GM23338 (cell line): ENCODE measurements around the gene CEP192. TPM values are rescaled to one million over a fixed set of nuclear protein-coding genes. Genes with fewer than 3 reads are reported as not detected.

Source experiments
- ATAC-seq: fragments of 200-7000 bp; cut with Tn5 transposase; 3 replicates; pipeline ENCODE4 v1.9.1; 2020
- DNase-seq: peaks from one replicate; pipeline ENCODE4 v3.0.0-alpha.2; 2015; ENCODE audit warnings: low spot score
- H2AFZ ChIP-seq: fragments of 200-600 bp; sonication (generic); 2 replicates; pipeline ENCODE4 v1.8.0; 2016; ENCODE audit warnings: antibody characterized with exemption, mild to moderate bottlenecking, moderate library complexity
- H3F3A ChIP-seq: fragments of 200-600 bp; sonication (generic); replicated peaks from 2 replicates; pipeline ENCODE4 v1.8.0; 2017; ENCODE audit warnings: antibody characterized with exemption, mixed run types, low read depth
- H3K27ac ChIP-seq: fragments of 200-600 bp; sonication (generic); 2 replicates; pipeline ENCODE4 v1.6.1; 2016; ENCODE audit warnings: low read depth
- H3K27me3 ChIP-seq: fragments of 200-600 bp; sonication (generic); 2 replicates; pipeline ENCODE4 v1.8.0; 2016; ENCODE audit warnings: mild to moderate bottlenecking, mixed run types, moderate library complexity; ENCODE audit not compliant: insufficient read depth
- H3K36me3 ChIP-seq: fragments of 200-600 bp; sonication (generic); 2 replicates; pipeline ENCODE4 v1.8.0; 2016; ENCODE audit warnings: mild to moderate bottlenecking; ENCODE audit not compliant: insufficient read depth
- H3K4me1 ChIP-seq: fragments of 200-600 bp; sonication (generic); 2 replicates; pipeline ENCODE4 v1.8.0; 2016; ENCODE audit warnings: mild to moderate bottlenecking, moderate library complexity; ENCODE audit not compliant: insufficient read depth
- H3K4me2 ChIP-seq: fragments of 200-600 bp; sonication (generic); 2 replicates; pipeline ENCODE4 v1.7.1; 2017; ENCODE audit warnings: mixed run types
- H3K4me3 ChIP-seq: fragments of 200-600 bp; sonication (generic); 2 replicates; pipeline ENCODE4 v1.6.1; 2016; ENCODE audit warnings: mixed run types
- H3K79me2 ChIP-seq: fragments of 200-600 bp; sonication (generic); replicated peaks from 2 replicates; pipeline ENCODE4 v1.8.0; 2017; ENCODE audit warnings: mild to moderate bottlenecking; ENCODE audit not compliant: insufficient read depth
- H3K9me2 ChIP-seq: fragments of 200-600 bp; sonication (generic); 2 replicates; pipeline ENCODE4 v1.8.0; 2017; ENCODE audit not compliant: insufficient read depth
- H4K20me1 ChIP-seq: fragments of 200-600 bp; sonication (generic); replicated peaks from 2 replicates; pipeline ENCODE4 v1.8.0; 2017; ENCODE audit warnings: mild to moderate bottlenecking; ENCODE audit not compliant: insufficient read depth
- H3K27ac Mint-ChIP-seq: 2 replicates; pipeline ENCODE4 v1.8.0; 2020; ENCODE audit warnings: inconsistent platforms, mild to moderate bottlenecking, moderate library complexity, mixed read lengths
- H3K27me3 Mint-ChIP-seq: 3 replicates; pipeline ENCODE4 v1.8.0; 2022; ENCODE audit warnings: low read depth, mild to moderate bottlenecking, moderate library complexity, mixed read lengths, inconsistent platforms; ENCODE audit not compliant: insufficient read depth, poor library complexity
- H3K36me3 Mint-ChIP-seq: 3 replicates; pipeline ENCODE4 v1.8.0; 2021; ENCODE audit warnings: low read depth, mild to moderate bottlenecking, inconsistent platforms, moderate library complexity, mixed read lengths
- H3K4me1 Mint-ChIP-seq: 3 replicates; pipeline ENCODE4 v1.8.0; 2020; ENCODE audit warnings: mild to moderate bottlenecking, inconsistent platforms, mixed read lengths
- H3K4me3 Mint-ChIP-seq: 3 replicates; pipeline ENCODE4 v1.8.0; 2021; ENCODE audit warnings: moderate library complexity, mild to moderate bottlenecking, inconsistent platforms, mixed read lengths
- H3K9me3 Mint-ChIP-seq: 3 replicates; pipeline ENCODE4 v1.8.0; 2020; ENCODE audit warnings: moderate library complexity, mild to moderate bottlenecking, inconsistent platforms, mixed read lengths
- CREB1 ChIP-seq: fragments of 250-450 bp; sonication (Bioruptor Pico); IDR thresholded peaks from 2 replicates; pipeline ENCODE4 v1.5.0; 2020; ENCODE audit warnings: low read depth, mild to moderate bottlenecking, moderate library complexity
- ETS1 ChIP-seq: IDR thresholded peaks from 2 replicates; pipeline ENCODE4 v1.6.1; 2016; ENCODE audit warnings: antibody characterized with exemption
- EZH2 ChIP-seq: fragments of 200-600 bp; sonication (generic); IDR thresholded peaks from one replicate; pipeline ENCODE4 v1.8.0; 2017; ENCODE audit warnings: antibody characterized with exemption, mild to moderate bottlenecking, low read depth; ENCODE audit not compliant: unreplicated experiment
- EZH2phosphoT487 ChIP-seq: fragments of 200-600 bp; sonication (generic); IDR thresholded peaks from one replicate; pipeline ENCODE4 v1.8.1; 2018; ENCODE audit warnings: antibody characterized with exemption; ENCODE audit not compliant: unreplicated experiment
- JUNB ChIP-seq: IDR thresholded peaks from one replicate; pipeline ENCODE4 v1.6.1; 2016; ENCODE audit warnings: antibody characterized with exemption; ENCODE audit not compliant: unreplicated experiment
- NANOG ChIP-seq: IDR thresholded peaks from 2 replicates; pipeline ENCODE4 v1.6.1; 2016; ENCODE audit warnings: antibody characterized with exemption, borderline replicate concordance
- POLR2AphosphoS5 ChIP-seq: IDR thresholded peaks from 2 replicates; pipeline ENCODE4 v1.6.1; 2016; ENCODE audit warnings: antibody characterized with exemption, low read depth
- REST ChIP-seq: IDR thresholded peaks from one replicate; pipeline ENCODE4 v1.6.1; 2018; ENCODE audit warnings: antibody characterized with exemption; ENCODE audit not compliant: unreplicated experiment
- STAT1 ChIP-seq: IDR thresholded peaks from one replicate; pipeline ENCODE4 v1.6.1; 2016; ENCODE audit warnings: antibody characterized with exemption; ENCODE audit not compliant: unreplicated experiment
- ZNF114 ChIP-seq: fragments of 250-450 bp; sonication (Bioruptor Pico); IDR thresholded peaks from 2 replicates; pipeline ENCODE4 v1.5.0; 2020; ENCODE audit warnings: mild to moderate bottlenecking, moderate library complexity
- ZNF331 ChIP-seq: fragments of 250-450 bp; sonication (Bioruptor Pico); IDR thresholded peaks from 2 replicates; pipeline ENCODE4 v1.5.0; 2020; ENCODE audit warnings: low read depth, mild to moderate bottlenecking, moderate library complexity
- ZNF462 ChIP-seq: fragments of 250-450 bp; sonication (Bioruptor Pico); IDR thresholded peaks from 2 replicates; pipeline ENCODE4 v1.5.0; 2020; ENCODE audit warnings: mild to moderate bottlenecking, moderate library complexity
- polyA plus RNA-seq: library from polyadenylated mRNA; unstranded; fragments of >200 nt; fragmentation: Nextera tagmentation; extraction: Ambion mirVana; gene quantifications from 2 replicates; pipeline ENCODE4 v1.2.1, GENCODE V29; 2016
- total RNA-seq: library from RNA; depleted of rRNA; stranded (reverse); fragments of >200 nt; shearing (Covaris generic); gene quantifications from 2 replicates; pipeline ENCODE4 v1.2.3, GENCODE V29; 2014
- TF ChIP-seq, protein P1 (sequence below), 2 experiments: fragments of 200-600 bp in 1 of 2; sonication (generic) in 1 of 2; conservative IDR thresholded peaks; 2 replicates each; pipeline versions ENCODE4 v1.5.1 to v1.6.1; 2016 to 2017; ENCODE audit warnings: antibody characterized with exemption in 2 of 2, low read depth in 2 of 2, mild to moderate bottlenecking in 2 of 2, moderate library complexity in 1 of 2

The CEP192 gene
- total and polyA plus RNA-seq, 2 experiments from 2014 or later = 15.2 to 30.6 TPM

DNA sequence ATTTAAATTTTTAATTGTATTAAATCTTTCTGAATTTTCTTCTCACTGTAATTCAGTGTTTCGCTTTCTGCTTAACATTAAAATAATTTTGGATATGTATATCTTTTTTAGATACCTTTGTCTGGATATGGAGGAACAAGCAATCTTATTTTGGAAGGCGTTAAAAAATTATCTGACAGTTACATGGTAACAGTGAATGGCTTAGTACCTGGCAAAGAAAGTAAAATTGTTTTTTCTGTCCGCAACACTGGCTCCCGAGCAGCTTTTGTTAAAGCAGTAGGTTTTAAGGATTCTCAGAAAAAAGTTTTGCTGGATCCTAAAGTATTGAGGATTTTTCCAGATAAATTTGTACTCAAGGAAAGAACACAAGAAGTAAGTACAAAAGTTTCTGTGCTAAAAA lies 95.7 kb downstream of the CEP192 start:
- Histone ChIP-seq H2AFZ (no peak overlapping the region), H3K27me3 (no peaks in the 10 kb centered on the region), H3K36me3 (peaks cover 4% of the 10 kb centered on the region; the same call in 1 of the 2 replicates), H3K27ac (no peak overlapping the region), H3K9me2 (no peaks in the 10 kb centered on the region), H3K79me2 (peaks cover 8% of the 10 kb centered on the region; the same call in 1 of the 2 replicates), H3K4me3 (no peak overlapping the region), H4K20me1 (no peaks in the 10 kb centered on the region), H3K4me2 (no peak overlapping the region), H3K4me1 (no peaks in the 10 kb centered on the region), H3F3A (no peaks in the 10 kb centered on the region)
- Mint-ChIP-seq H3K27ac (no peak overlapping the region), H3K4me1 (no peaks in the 10 kb centered on the region), H3K9me3 (peaks cover 42% of the 10 kb centered on the region), H3K36me3 (peaks cover 58% of the 10 kb centered on the region), H3K27me3 (peaks cover 2% of the 10 kb centered on the region), H3K4me3 (no peak overlapping the region)
- ATAC-seq = no peak
- TF ChIP-seq CREB1 (no peak), POLR2AphosphoS5 (no peak), ZNF331 (no peak), EZH2 (no peak), ETS1 (no peak), STAT1 (no peak), ZNF114 (no peak), EZH2phosphoT487 (no peak), REST (no peak), ZNF462 (no peak), JUNB (no peak), NANOG (no peak)
- TF ChIP-seq, protein P1, sequence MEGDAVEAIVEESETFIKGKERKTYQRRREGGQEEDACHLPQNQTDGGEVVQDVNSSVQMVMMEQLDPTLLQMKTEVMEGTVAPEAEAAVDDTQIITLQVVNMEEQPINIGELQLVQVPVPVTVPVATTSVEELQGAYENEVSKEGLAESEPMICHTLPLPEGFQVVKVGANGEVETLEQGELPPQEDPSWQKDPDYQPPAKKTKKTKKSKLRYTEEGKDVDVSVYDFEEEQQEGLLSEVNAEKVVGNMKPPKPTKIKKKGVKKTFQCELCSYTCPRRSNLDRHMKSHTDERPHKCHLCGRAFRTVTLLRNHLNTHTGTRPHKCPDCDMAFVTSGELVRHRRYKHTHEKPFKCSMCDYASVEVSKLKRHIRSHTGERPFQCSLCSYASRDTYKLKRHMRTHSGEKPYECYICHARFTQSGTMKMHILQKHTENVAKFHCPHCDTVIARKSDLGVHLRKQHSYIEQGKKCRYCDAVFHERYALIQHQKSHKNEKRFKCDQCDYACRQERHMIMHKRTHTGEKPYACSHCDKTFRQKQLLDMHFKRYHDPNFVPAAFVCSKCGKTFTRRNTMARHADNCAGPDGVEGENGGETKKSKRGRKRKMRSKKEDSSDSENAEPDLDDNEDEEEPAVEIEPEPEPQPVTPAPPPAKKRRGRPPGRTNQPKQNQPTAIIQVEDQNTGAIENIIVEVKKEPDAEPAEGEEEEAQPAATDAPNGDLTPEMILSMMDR (conservative IDR thresholded peaks at IDR 0.05; ENCODE audit: low read depth in 2 of 2) = no peak
- no peak for DNase-seq
